GM12878 (cell line): ENCODE measurements around the gene BRICD5. TPM values are rescaled to one million over a fixed set of nuclear protein-coding genes. Genes with fewer than 3 reads are reported as not detected.
A peak's percentile ranks its signal among the peaks of the same experiment; 100 is the strongest.

Experiments
- ATAC-seq: fragments of 200-7000 bp; cut with Tn5 transposase; 3 replicates; pipeline ENCODE4 v1.9.1; 2020; ENCODE audit warnings: mild to moderate bottlenecking, moderate library complexity
- BruUV-seq: library from RNA; stranded (reverse); fragments of 400-500 nt; replicated peaks from 2 replicates; lab custom pipeline; 2021; lab: Mats Ljungman, UMichigan
- CTCF ChIA-PET: fragments of 300-600 bp; sonication (Branson Sonifier 250); formaldehyde crosslinking; extraction: SDS; loops from one replicate; lab custom pipeline; 2021; ENCODE audit warnings: inconsistent platforms; lab: Yijun Ruan, JAX
- POLR2A ChIA-PET: fragments of 350-600 bp; formaldehyde crosslinking; extraction: SDS; loops from one replicate; lab custom pipeline; 2021; ENCODE audit warnings: inconsistent platforms; lab: Charles Lee
- RAD21 ChIA-PET: fragments of 300-600 bp; sonication (Branson Sonifier 250); formaldehyde crosslinking; loops from one replicate; lab custom pipeline; 2023; ENCODE audit warnings: antibody characterized with exemption; ENCODE audit not compliant: unreplicated experiment; lab: Charles Lee
- SMC1A ChIA-PET: fragments of 300-600 bp; sonication (Branson Sonifier 250); formaldehyde crosslinking; loops from one replicate; lab custom pipeline; 2023; ENCODE audit not compliant: unreplicated experiment, uncharacterized antibody; lab: Charles Lee
- DNase-seq: peaks from one replicate; pipeline ENCODE4 v3.0.0-alpha.2; 2011; ENCODE audit warnings: low read depth, low spot score
- FAIRE-seq: peaks from 3 replicates; lab custom pipeline; 2011; peaks lifted over from hg19 to GRCh38; lab: Jason Lieb, UNC
- H2AFZ ChIP-seq: 2 replicates; pipeline ENCODE4 v1.6.0; 2011; ENCODE audit warnings: low read depth, low read length, control low read depth; ENCODE audit not compliant: control insufficient read depth
- H3K27ac ChIP-seq: 2 replicates; pipeline ENCODE4 v1.5.1; 2011; ENCODE audit warnings: control low read depth; ENCODE audit not compliant: control insufficient read depth, insufficient read depth
- H3K27me3 ChIP-seq, 2 experiments: replicated peaks in 1 of 2; 2 replicates each; pipeline versions ENCODE4 v1.6.0 to v1.6.1; 2011; ENCODE audit warnings: low read length in 1 of 2; ENCODE audit not compliant: control insufficient read depth in 2 of 2, insufficient read depth in 2 of 2
- H3K36me3 ChIP-seq, 2 experiments: 2 replicates each; pipeline ENCODE4 v1.5.1; 2011; ENCODE audit warnings: low read length in 1 of 2; ENCODE audit not compliant: control insufficient read depth in 2 of 2, insufficient read depth in 2 of 2
- H3K4me1 ChIP-seq: 2 replicates; pipeline ENCODE4 v1.6.1; 2011; ENCODE audit warnings: mild to moderate bottlenecking, low read length, moderate library complexity, mixed read lengths; ENCODE audit not compliant: control insufficient read depth, insufficient read depth
- H3K4me2 ChIP-seq: 2 replicates; pipeline ENCODE4 v1.6.0; 2011; ENCODE audit warnings: control low read depth; ENCODE audit not compliant: control insufficient read depth, insufficient read depth
- H3K4me3 ChIP-seq: fragments of 200-600 bp; sonication (generic); 2 replicates; pipeline ENCODE4 v1.5.1; 2016
- H3K79me2 ChIP-seq: 2 replicates; pipeline ENCODE4 v1.6.0; 2011; ENCODE audit warnings: low read length; ENCODE audit not compliant: control insufficient read depth, insufficient read depth
- H3K9ac ChIP-seq: 2 replicates; pipeline ENCODE4 v1.8.0; 2011; ENCODE audit warnings: low read length, control low read depth, mixed read lengths; ENCODE audit not compliant: control insufficient read depth, insufficient read depth
- H3K9me3 ChIP-seq: replicated peaks from 3 replicates; pipeline ENCODE4 v1.5.1; 2011; ENCODE audit warnings: mild to moderate bottlenecking, low read length; ENCODE audit not compliant: control insufficient read depth, insufficient read depth
- H4K20me1 ChIP-seq: 2 replicates; pipeline ENCODE4 v1.6.0; 2011; ENCODE audit not compliant: control insufficient read depth, insufficient read depth
- IKZF1 ChIP-seq: fragments of 450-650 bp; conservative IDR thresholded peaks from 2 replicates; pipeline ENCODE4 v1.6.1; 2017; ENCODE audit warnings: antibody characterized with exemption, mild to moderate bottlenecking
- MEF2A ChIP-seq: IDR thresholded peaks from 2 replicates; pipeline ENCODE4 v1.6.1; 2011; ENCODE audit warnings: low read depth, mild to moderate bottlenecking, low read length, moderate library complexity; ENCODE audit not compliant: insufficient read depth
- MEF2B ChIP-seq: fragments of 450-650 bp; IDR thresholded peaks from 2 replicates; pipeline ENCODE4 v1.6.1; 2018; ENCODE audit warnings: mild to moderate bottlenecking, moderate library complexity; ENCODE audit not compliant: partially characterized antibody, poor library complexity, severe bottlenecking
- NR2C1 ChIP-seq: fragments of 450-650 bp; IDR thresholded peaks from 2 replicates; pipeline ENCODE4 v1.6.1; 2017; ENCODE audit warnings: antibody characterized with exemption, mild to moderate bottlenecking, moderate library complexity
- POLR2A ChIP-seq: IDR thresholded peaks from 2 replicates; pipeline ENCODE4 v1.6.1; 2011; ENCODE audit warnings: low read depth, mild to moderate bottlenecking, low read length
- RB1 ChIP-seq: fragments of 450-650 bp; formaldehyde crosslinking; IDR thresholded peaks from 2 replicates; pipeline ENCODE4 v1.6.1; 2017; ENCODE audit warnings: mild to moderate bottlenecking, borderline replicate concordance
- RBBP5 ChIP-seq: fragments of 200-600 bp; sonication (generic); conservative IDR thresholded peaks from 2 replicates; pipeline ENCODE4 v1.6.1; 2016
- SP1 ChIP-seq: IDR thresholded peaks from one replicate; pipeline ENCODE4 v1.6.1; 2011; ENCODE audit warnings: low read depth, low read length
- STAT1 ChIP-seq: fragments of 450-650 bp; conservative IDR thresholded peaks from 2 replicates; pipeline ENCODE4 v1.6.1; 2014; ENCODE audit warnings: antibody characterized with exemption, mild to moderate bottlenecking
- ZZZ3 ChIP-seq: IDR thresholded peaks from 2 replicates; pipeline ENCODE4 v1.6.1; 2011; ENCODE audit warnings: low read depth; ENCODE audit not compliant: control insufficient read depth, insufficient read length
- WGBS: methylation state at CpG from one replicate; pipeline ENCODE4 v1.1.6; 2016; ENCODE audit warnings: low lambda C conversion rate; ENCODE audit not compliant: insufficient replicate concordance, insufficient coverage; ENCODE audit errors: missing lambda C conversion rate; 5-methylcytosine and 5-hydroxymethylcytosine counted together
- in situ Hi-C: fragments of 300-500 bp; cut with MboI; formaldehyde crosslinking; loops from 9 replicates; pipeline ENCODE4 v1.14.3; 2018; ENCODE audit warnings: mixed read lengths
- intact Hi-C: fragments of 100-400 bp; cut with micrococcal nuclease; formaldehyde crosslinking; loops from one replicate; pipeline ENCODE4 v1.14.2; 2022; ENCODE audit not compliant: unreplicated experiment
- polyA plus RNA-seq, 11 experiments: library from polyadenylated mRNA; depleted of rRNA in 4 of 11; unstranded in 6 of 11; stranded (reverse) in 5 of 11; fragments of >200 nt; fragmentation: Nextera tagmentation in 4 of 11; fragmentation: Illumina TruSeq in 1 of 11; extraction: Ambion mirVana in 4 of 11; extraction: Trizol in 1 of 11; gene quantifications; 1 replicate in 1 of 11; 2 replicates in 10 of 11; pipeline versions ENCODE4 v1.2.1 to v1.2.3, GENCODE V29; 2011 to 2016; ENCODE audit warnings: inconsistent platforms in 2 of 11, missing spikeins in 2 of 11, low read depth in 1 of 11
- total RNA-seq, 4 experiments: library from RNA; depleted of rRNA in 3 of 4; stranded (reverse); fragments of >200 nt in 3 of 4; fragmentation: Illumina TruSeq in 1 of 4; extraction: Trizol in 1 of 4; gene quantifications; 2 replicates each; pipeline versions ENCODE4 v1.2.1 to v1.2.3, GENCODE V29; 2013 to 2021
- TF ChIP-seq, protein P1 (sequence below): fragments of 450-650 bp; IDR thresholded peaks from 2 replicates; pipeline ENCODE4 v1.6.1; 2017; ENCODE audit warnings: antibody characterized with exemption, mild to moderate bottlenecking, moderate library complexity
- TF ChIP-seq, protein P2 (sequence below), 3 experiments: IDR thresholded peaks in 2 of 3; conservative IDR thresholded peaks in 1 of 3; 2 replicates each; pipeline ENCODE4 v1.5.1; 2011; ENCODE audit warnings: low read depth in 3 of 3, low read length in 3 of 3, mild to moderate bottlenecking in 3 of 3, control low read depth in 2 of 3, moderate library complexity in 2 of 3, inconsistent platforms in 1 of 3, mixed read lengths in 1 of 3; ENCODE audit not compliant: control insufficient read depth in 2 of 3, insufficient read depth in 1 of 3; ENCODE audit errors: extremely low read depth in 1 of 3

BRICD5 gene
- total and polyA plus RNA-seq, 10 of the 15 experiments (the other 5 are each of a cell fraction or from before 2014, with no cell fraction given): 0.58 to 11.6 (median 1.5) TPM; not detected in 1

DNA sequence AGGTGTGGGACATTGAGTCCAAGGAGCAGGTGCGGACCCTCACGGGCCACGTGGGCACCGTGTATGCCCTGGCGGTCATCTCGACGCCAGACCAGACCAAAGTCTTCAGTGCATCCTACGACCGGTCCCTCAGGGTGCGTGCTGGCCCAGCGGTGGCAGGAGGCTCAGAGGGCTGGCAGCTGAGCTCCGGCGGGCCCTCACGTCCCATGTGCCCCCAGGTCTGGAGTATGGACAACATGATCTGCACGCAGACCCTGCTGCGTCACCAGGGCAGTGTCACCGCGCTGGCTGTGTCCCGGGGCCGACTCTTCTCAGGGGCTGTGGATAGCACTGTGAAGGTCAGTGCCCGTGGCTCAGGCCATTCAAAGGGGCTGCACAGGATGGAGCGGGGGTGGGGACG, 34.6 kb downstream of the BRICD5 start:
- H3K79me2 ChIP-seq: no peaks in the 10 kb centered on the region
- CTCF ChIA-PET: no interaction called here
- SMC1A ChIA-PET: no interaction called here
- FAIRE-seq (no peak), ATAC-seq (no peak)
- no peak for TF ChIP-seq STAT1
- 0 out of 2 replicates have a peak, but pooled peaks have one; percentile 21 for TF ChIP-seq POLR2A
- TF ChIP-seq, protein P1, sequence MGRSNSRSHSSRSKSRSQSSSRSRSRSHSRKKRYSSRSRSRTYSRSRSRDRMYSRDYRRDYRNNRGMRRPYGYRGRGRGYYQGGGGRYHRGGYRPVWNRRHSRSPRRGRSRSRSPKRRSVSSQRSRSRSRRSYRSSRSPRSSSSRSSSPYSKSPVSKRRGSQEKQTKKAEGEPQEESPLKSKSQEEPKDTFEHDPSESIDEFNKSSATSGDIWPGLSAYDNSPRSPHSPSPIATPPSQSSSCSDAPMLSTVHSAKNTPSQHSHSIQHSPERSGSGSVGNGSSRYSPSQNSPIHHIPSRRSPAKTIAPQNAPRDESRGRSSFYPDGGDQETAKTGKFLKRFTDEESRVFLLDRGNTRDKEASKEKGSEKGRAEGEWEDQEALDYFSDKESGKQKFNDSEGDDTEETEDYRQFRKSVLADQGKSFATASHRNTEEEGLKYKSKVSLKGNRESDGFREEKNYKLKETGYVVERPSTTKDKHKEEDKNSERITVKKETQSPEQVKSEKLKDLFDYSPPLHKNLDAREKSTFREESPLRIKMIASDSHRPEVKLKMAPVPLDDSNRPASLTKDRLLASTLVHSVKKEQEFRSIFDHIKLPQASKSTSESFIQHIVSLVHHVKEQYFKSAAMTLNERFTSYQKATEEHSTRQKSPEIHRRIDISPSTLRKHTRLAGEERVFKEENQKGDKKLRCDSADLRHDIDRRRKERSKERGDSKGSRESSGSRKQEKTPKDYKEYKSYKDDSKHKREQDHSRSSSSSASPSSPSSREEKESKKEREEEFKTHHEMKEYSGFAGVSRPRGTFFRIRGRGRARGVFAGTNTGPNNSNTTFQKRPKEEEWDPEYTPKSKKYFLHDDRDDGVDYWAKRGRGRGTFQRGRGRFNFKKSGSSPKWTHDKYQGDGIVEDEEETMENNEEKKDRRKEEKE: no peak
- TF ChIP-seq, all 136 proteins: peak for 1
- in situ Hi-C loops (no loop called here), intact Hi-C loops (no loop called here)
- no peak overlapping the region for H3K27ac ChIP-seq
- H3K4me2 ChIP-seq: no peak overlapping the region
- no peaks in the 10 kb centered on the region for H3K9me3 ChIP-seq
- 93% methylated on average over 23 of the region's 23 CpGs for WGBS
- H3K36me3 ChIP-seq: peaks cover 7 to 11% of the 10 kb centered on the region in 2 experiments; a peak in 3 of 4 replicates
- H4K20me1 ChIP-seq: no peaks in the 10 kb centered on the region
- DNase-seq: no peak
- H2AFZ ChIP-seq: no peak overlapping the region
- no peaks in the 10 kb centered on the region for H3K4me1 ChIP-seq
- no peaks in the 10 kb centered on the region for H3K27me3 ChIP-seq
- H3K4me3 ChIP-seq: no peak overlapping the region
- RAD21 ChIA-PET: interaction anchor here (0.5 kb wide), 1 partner anchor 363 kb away, joined by 3 read pairs; no protein-coding TSS in a partner anchor
- no peak overlapping the region for H3K9ac ChIP-seq
- BruUV-seq: no TSS peak
- POLR2A ChIA-PET: no interaction called here

DNA sequence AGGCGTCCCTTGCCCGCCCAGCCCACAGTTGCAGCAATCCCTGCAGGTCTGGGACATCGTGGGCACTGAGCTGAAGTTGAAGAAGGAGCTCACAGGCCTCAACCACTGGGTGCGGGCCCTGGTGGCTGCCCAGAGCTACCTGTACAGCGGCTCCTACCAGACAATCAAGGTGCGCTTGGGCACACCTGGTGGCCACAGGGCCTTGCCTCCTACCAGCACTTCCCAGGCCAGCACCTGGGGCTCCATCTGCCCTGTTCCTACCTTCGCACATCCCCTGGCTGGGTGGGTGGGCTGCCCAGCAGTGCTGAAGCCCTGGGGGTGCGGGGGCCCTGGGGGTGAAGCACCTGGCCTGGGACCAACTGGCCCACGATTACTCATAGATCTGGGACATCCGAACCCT, 35.2 kb downstream of the BRICD5 start:
- Histone ChIP-seq H3K36me3 (peaks cover 7 to 11% of the 10 kb centered on the region in 2 experiments; a peak in 3 of 4 replicates), H3K79me2 (no peaks in the 10 kb centered on the region)
- ATAC-seq: no peak
- TF ChIP-seq NR2C1: no peak
- no peak for TF ChIP-seq SP1
- no peak for TF ChIP-seq ZZZ3
- no peak for TF ChIP-seq RBBP5
- no peak for TF ChIP-seq MEF2B
- TF ChIP-seq IKZF1: no peak
- no peak for TF ChIP-seq MEF2A
- TF ChIP-seq, protein P2, sequence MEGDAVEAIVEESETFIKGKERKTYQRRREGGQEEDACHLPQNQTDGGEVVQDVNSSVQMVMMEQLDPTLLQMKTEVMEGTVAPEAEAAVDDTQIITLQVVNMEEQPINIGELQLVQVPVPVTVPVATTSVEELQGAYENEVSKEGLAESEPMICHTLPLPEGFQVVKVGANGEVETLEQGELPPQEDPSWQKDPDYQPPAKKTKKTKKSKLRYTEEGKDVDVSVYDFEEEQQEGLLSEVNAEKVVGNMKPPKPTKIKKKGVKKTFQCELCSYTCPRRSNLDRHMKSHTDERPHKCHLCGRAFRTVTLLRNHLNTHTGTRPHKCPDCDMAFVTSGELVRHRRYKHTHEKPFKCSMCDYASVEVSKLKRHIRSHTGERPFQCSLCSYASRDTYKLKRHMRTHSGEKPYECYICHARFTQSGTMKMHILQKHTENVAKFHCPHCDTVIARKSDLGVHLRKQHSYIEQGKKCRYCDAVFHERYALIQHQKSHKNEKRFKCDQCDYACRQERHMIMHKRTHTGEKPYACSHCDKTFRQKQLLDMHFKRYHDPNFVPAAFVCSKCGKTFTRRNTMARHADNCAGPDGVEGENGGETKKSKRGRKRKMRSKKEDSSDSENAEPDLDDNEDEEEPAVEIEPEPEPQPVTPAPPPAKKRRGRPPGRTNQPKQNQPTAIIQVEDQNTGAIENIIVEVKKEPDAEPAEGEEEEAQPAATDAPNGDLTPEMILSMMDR (IDR thresholded peaks at IDR 0.05 in 2 of 3, conservative IDR thresholded peaks at IDR 0.05 in 1 of 3; ENCODE audit: control insufficient read depth in 2 of 3, extremely low read depth in 1 of 3, insufficient read depth in 1 of 3, low read depth in 3 of 3, low read length in 3 of 3): no peak
- no peak for TF ChIP-seq RB1
- TF ChIP-seq, all 136 proteins: peak for 0
- ChIA-PET POLR2A (no interaction called here), CTCF (no interaction called here), SMC1A (no interaction called here), RAD21 (interaction anchor here (0.5 kb wide), 1 partner anchor 363 kb away, joined by 3 read pairs; no protein-coding TSS in a partner anchor)
- no TSS peak for BruUV-seq
- Histone ChIP-seq H3K9me3 (no peaks in the 10 kb centered on the region), H3K9ac (no peak overlapping the region), H4K20me1 (no peaks in the 10 kb centered on the region), H3K27ac (no peak overlapping the region), H3K4me2 (no peak overlapping the region), H2AFZ (no peak overlapping the region), H3K27me3 (no peaks in the 10 kb centered on the region), H3K4me3 (no peak overlapping the region), H3K4me1 (no peaks in the 10 kb centered on the region)
- DNase-seq (no peak), FAIRE-seq (no peak)
- intact Hi-C loops: no loop called here
- 100% methylated on average over 9 of the region's 10 CpGs for WGBS
- in situ Hi-C loops: no loop called here
